Activated CD8-positive, alpha-beta memory T cell treated with anti-CD3 and anti-CD28 coated beads, Interleukin-2, amount 10 ng/mL, durations not matched to agents 7 days and 5 days (primary cell): ENCODE results near the gene ARF1. TPM values are rescaled to one million over a fixed set of nuclear protein-coding genes. Genes with fewer than 3 reads are reported as not detected.
A peak's percentile ranks its signal among the peaks of the same experiment; 100 is the strongest.

ENCODE experiments used
- ATAC-seq: fragments of 150-1000 bp; cut with Tn5 transposase; one replicate; pipeline ENCODE4 v1.10.0; 2021; ENCODE audit warnings: moderate library complexity
- CTCF ChIA-PET: fragments of 350-600 bp; sonication (Branson Sonifier 250); formaldehyde crosslinking; loops from one replicate; lab custom pipeline; 2021; ENCODE audit warnings: antibody characterized with exemption; lab: Charles Lee
- DNase-seq: peaks from one replicate; pipeline ENCODE4 v3.0.0-alpha.2; 2020
- H3K27ac Mint-ChIP-seq: one replicate; pipeline ENCODE4 v1.8.0; 2021; ENCODE audit warnings: mild to moderate bottlenecking, mixed read lengths
- H3K27me3 Mint-ChIP-seq: one replicate; pipeline ENCODE4 v1.8.0; 2021; ENCODE audit warnings: mixed read lengths
- H3K36me3 Mint-ChIP-seq: one replicate; pipeline ENCODE4 v1.8.0; 2021; ENCODE audit warnings: mild to moderate bottlenecking, mixed read lengths
- H3K4me1 Mint-ChIP-seq: one replicate; pipeline ENCODE4 v1.8.0; 2021; ENCODE audit warnings: mixed read lengths
- H3K4me3 Mint-ChIP-seq: one replicate; pipeline ENCODE4 v1.8.0; 2021; ENCODE audit warnings: mild to moderate bottlenecking, moderate library complexity, mixed read lengths
- H3K9me3 Mint-ChIP-seq: one replicate; pipeline ENCODE4 v1.8.0; 2022; ENCODE audit warnings: low read depth, mixed read lengths
- total RNA-seq, 2 experiments: library from RNA; stranded (reverse); gene quantifications; one replicate each; pipeline ENCODE4 v1.2.3, GENCODE V29; 2021

Gene ARF1
- total RNA-seq, 2 experiments from 2014 or later = 313 to 344 TPM

DNA sequence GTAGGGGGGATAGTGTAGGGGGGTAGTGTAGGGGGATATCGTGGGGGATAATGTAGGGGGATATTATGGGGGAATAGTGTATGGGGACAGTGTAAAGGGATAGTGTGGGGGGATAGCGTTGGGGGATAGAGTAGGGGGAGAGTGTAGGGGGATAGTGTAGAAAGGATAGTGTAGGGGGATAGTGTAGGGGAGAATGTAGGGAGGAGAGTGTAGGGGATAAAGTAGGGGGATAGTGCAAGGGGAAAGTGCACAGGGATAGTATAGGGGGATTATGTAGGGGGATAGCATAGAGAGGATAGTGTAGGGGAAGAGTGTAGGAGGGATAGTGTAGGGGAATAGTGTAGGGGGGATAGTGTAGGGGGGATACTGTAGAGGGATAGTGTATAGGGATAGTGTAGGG is 12.3 kb upstream of the ARF1 start:
- Mint-ChIP-seq H3K4me1 (no peaks in the 10 kb centered on the region), H3K4me3 (no peak overlapping the region), H3K36me3 (no peaks in the 10 kb centered on the region), H3K27me3 (peaks cover 9% of the 10 kb centered on the region), H3K9me3 (no peaks in the 10 kb centered on the region), H3K27ac (no peak overlapping the region)
- DNase-seq = no peak
- CTCF ChIA-PET = no interaction called here
- no peak for ATAC-seq

DNA sequence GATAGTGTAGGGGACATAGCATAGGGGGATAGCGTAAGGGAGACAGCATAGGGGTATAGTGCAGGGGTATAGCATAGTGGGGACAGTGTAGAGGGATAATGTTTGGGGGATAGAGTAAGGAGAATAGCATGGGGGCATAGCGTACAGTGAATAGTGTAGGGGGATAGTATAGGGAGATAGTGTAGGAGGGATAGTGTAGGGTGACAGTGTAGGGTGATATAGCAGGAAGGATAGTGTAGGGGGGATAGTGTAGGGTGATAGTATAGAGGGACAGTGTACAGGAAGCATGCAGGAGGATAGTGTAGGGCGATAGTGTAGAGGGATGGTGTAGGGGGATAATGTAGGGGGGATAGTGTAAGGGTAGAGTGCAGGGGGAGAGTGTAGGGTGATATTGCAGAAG is 11.7 kb upstream of the ARF1 start:
- H3K4me3 Mint-ChIP-seq = no peak overlapping the region
- H3K27ac Mint-ChIP-seq = no peak overlapping the region
- H3K27me3 Mint-ChIP-seq = peaks cover 6% of the 10 kb centered on the region
- DNase-seq = no peak
- ATAC-seq = no peak
- no peaks in the 10 kb centered on the region for H3K36me3 Mint-ChIP-seq
- no peaks in the 10 kb centered on the region for H3K9me3 Mint-ChIP-seq
- CTCF ChIA-PET = no interaction called here
- H3K4me1 Mint-ChIP-seq = no peaks in the 10 kb centered on the region

- Mint-ChIP-seq H3K9me3 (no peaks in the 10 kb centered on the region), H3K4me3 (no peak overlapping the region), H3K27me3 (peaks cover 2% of the 10 kb centered on the region), H3K27ac (no peak overlapping the region), H3K4me1 (no peaks in the 10 kb centered on the region), H3K36me3 (no peaks in the 10 kb centered on the region)
- CTCF ChIA-PET = no interaction called here
- ATAC-seq (peak; percentile 17), DNase-seq (no peak)
Measured at GRCh38 chr1:228071839-228072657, 10.5 kb upstream of the ARF1 start.

GRCh38 chr1:228072658-228073043 is 9.9 kb upstream of the ARF1 start:
- ATAC-seq = no peak
- Mint-ChIP-seq H3K4me3 (no peak overlapping the region), H3K4me1 (no peaks in the 10 kb centered on the region), H3K9me3 (no peaks in the 10 kb centered on the region), H3K27me3 (no peaks in the 10 kb centered on the region), H3K36me3 (no peaks in the 10 kb centered on the region), H3K27ac (no peak overlapping the region)
- CTCF ChIA-PET = no interaction called here
- DNase-seq = no peak

DNA sequence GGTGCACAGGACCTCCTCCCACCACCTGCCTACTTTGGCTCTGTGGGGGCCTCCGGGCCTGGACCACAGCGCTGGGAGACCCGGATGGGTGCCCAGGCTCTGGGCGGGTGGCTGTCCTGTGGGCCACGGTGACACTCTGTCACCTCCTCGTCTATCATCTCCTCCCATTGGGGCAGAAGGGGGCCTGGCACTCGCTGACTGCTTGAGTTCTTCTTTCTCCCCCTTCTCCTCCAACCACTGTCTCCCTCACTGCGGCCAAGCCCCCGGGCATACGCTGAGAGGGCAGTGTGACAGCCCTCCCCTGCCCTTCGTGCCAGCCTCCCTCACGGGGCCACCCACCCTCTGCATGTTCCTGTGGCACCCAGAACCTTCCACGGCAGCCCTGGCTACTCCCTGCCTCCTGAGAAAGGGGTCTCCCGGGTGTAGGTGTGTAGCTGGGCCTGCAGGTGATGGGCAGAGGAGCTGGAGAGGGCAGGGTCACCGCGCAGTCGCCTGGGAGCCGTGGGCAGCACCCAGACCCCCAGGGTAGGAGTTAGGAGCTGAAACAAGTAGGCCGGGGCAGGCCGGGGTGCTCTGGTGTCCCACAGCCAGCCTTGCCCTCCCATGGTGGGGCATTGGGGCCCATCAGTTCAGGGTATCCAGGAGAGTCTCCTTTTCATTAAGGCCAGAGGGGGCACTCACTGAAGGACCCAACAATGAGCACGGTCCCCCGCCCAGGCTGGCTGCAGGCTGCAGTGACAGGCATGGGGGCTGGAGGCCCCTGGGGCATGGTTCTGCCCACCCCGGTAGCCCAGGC is 9.2 kb upstream of the ARF1 start:
- Mint-ChIP-seq H3K36me3 (no peaks in the 10 kb centered on the region), H3K9me3 (no peaks in the 10 kb centered on the region), H3K4me1 (no peaks in the 10 kb centered on the region), H3K4me3 (no peak overlapping the region), H3K27ac (no peak overlapping the region), H3K27me3 (no peaks in the 10 kb centered on the region)
- DNase-seq = no peak
- ATAC-seq = no peak
- CTCF ChIA-PET = interaction anchor here (1.5 kb wide), 1 partner anchor 13 kb away, joined by 3 read pairs; no protein-coding TSS in a partner anchor

- Mint-ChIP-seq H3K9me3 (no peaks in the 10 kb centered on the region), H3K4me3 (no peak overlapping the region), H3K4me1 (no peaks in the 10 kb centered on the region), H3K36me3 (no peaks in the 10 kb centered on the region), H3K27ac (no peak overlapping the region), H3K27me3 (no peaks in the 10 kb centered on the region)
- CTCF ChIA-PET = interaction anchor here (1.5 kb wide), 1 partner anchor 14 kb away, joined by 3 read pairs; no protein-coding TSS in a partner anchor
- peak; percentile 31 for ATAC-seq
- no peak for DNase-seq
Measured at GRCh38 chr1:228073857-228074545, 8.5 kb upstream of the ARF1 start.

- CTCF ChIA-PET = interaction anchor here (1.5 kb wide), 1 partner anchor 15 kb away, joined by 3 read pairs; no protein-coding TSS in a partner anchor
- Mint-ChIP-seq H3K27me3 (no peaks in the 10 kb centered on the region), H3K4me3 (no peak overlapping the region), H3K4me1 (peaks cover 2% of the 10 kb centered on the region), H3K9me3 (no peaks in the 10 kb centered on the region), H3K36me3 (no peaks in the 10 kb centered on the region), H3K27ac (no peak overlapping the region)
- ATAC-seq (no peak), DNase-seq (no peak)
Measured at GRCh38 chr1:228074954-228075730, 7.4 kb upstream of the ARF1 start.

- H3K4me1 Mint-ChIP-seq = peaks cover 2% of the 10 kb centered on the region
- no peak for DNase-seq
- no peaks in the 10 kb centered on the region for H3K27me3 Mint-ChIP-seq
- ATAC-seq = no peak
- CTCF ChIA-PET = no interaction called here
- no peaks in the 10 kb centered on the region for H3K36me3 Mint-ChIP-seq
- no peak overlapping the region for H3K4me3 Mint-ChIP-seq
- H3K9me3 Mint-ChIP-seq = no peaks in the 10 kb centered on the region
- no peak overlapping the region for H3K27ac Mint-ChIP-seq
Measured at GRCh38 chr1:228075801-228076271, 6.7 kb upstream of the ARF1 start.

GRCh38 chr1:228076796-228077430 is 5.6 kb upstream of the ARF1 start:
- H3K4me3 Mint-ChIP-seq = no peak overlapping the region

DNA sequence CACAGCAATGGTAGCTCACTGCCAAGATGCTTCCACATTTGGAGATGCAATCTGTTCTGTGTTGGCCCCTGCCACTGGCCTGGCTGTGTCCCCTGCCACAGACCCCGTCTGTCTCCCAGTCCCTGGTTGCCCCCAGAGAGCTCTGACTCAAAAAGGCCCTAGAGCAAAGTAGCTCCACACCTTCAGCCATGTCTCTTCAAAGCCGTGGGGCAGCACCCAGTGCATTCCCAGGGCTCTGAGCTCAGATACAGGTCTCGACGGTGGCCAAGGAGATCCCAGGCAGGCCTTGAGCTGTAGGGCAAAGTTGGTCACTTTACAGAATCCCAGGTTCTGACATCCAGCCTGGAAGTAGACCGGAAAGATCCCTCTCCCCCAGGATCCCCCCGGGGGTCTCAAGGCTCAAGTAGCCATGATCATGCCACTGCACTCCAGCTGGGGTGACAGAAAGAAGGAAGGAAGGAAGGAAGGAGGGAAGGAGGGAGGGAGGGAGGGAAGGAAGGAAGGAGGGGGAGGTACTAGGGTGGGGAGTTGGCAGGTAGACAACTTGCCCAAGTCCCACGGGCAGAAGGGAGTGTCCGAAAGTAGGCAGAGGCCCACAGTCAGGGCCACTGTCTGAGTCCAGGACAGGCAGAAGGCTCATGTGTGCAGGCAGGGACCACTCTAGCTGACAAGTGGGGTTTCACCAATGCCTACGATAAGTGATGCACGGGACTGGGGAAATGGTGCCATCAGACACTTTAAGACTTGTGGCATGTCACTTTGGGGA is 4.8 kb upstream of the ARF1 start:
- no peaks in the 10 kb centered on the region for H3K27me3 Mint-ChIP-seq
- H3K9me3 Mint-ChIP-seq = no peaks in the 10 kb centered on the region
- DNase-seq = no peak
- H3K27ac Mint-ChIP-seq = no peak overlapping the region
- CTCF ChIA-PET = no interaction called here
- H3K4me3 Mint-ChIP-seq = no peak overlapping the region
- ATAC-seq = no peak
- H3K36me3 Mint-ChIP-seq = no peaks in the 10 kb centered on the region
- peaks cover 5% of the 10 kb centered on the region for H3K4me1 Mint-ChIP-seq

More at GRCh38 chr1:228076796-228077430, 5.6 kb upstream of the ARF1 start:
- Mint-ChIP-seq H3K27ac (no peak overlapping the region), H3K27me3 (no peaks in the 10 kb centered on the region), H3K4me1 (peaks cover 5% of the 10 kb centered on the region), H3K9me3 (no peaks in the 10 kb centered on the region), H3K36me3 (no peaks in the 10 kb centered on the region)
- CTCF ChIA-PET = no interaction called here
- DNase-seq (no peak), ATAC-seq (no peak)

GRCh38 chr1:228079013-228079412 is 3.5 kb upstream of the ARF1 start:
- ATAC-seq = no peak
- no peaks in the 10 kb centered on the region for H3K9me3 Mint-ChIP-seq
- CTCF ChIA-PET = no interaction called here
- H3K36me3 Mint-ChIP-seq = peaks cover 9% of the 10 kb centered on the region
- no peak for DNase-seq
- H3K27ac Mint-ChIP-seq = no peak overlapping the region
- H3K4me3 Mint-ChIP-seq = no peak overlapping the region
- H3K27me3 Mint-ChIP-seq = no peaks in the 10 kb centered on the region
- peaks cover 10% of the 10 kb centered on the region for H3K4me1 Mint-ChIP-seq
